HepG2 (cell line): ENCODE measurements around the gene MYO7B. TPM values are rescaled to one million over a fixed set of nuclear protein-coding genes. Genes with fewer than 3 reads are reported as not detected.

ENCODE experiments used
- ARID5B ChIP-seq: IDR thresholded peaks from 2 replicates; pipeline ENCODE4 v1.4.0; 2020; ENCODE audit warnings: mild to moderate bottlenecking, missing genetic modification reagents
- ATF2 ChIP-seq: sonication (generic); formaldehyde crosslinking; IDR thresholded peaks from 2 replicates; pipeline ENCODE4 v1.4.0; 2020; ENCODE audit warnings: missing genetic modification reagents
- ATF3 ChIP-seq: sonication (generic); formaldehyde crosslinking; IDR thresholded peaks from 2 replicates; pipeline ENCODE4 v1.4.0; 2020; ENCODE audit warnings: missing genetic modification reagents
- BRD4 ChIP-seq: sonication (generic); formaldehyde crosslinking; IDR thresholded peaks from 2 replicates; pipeline ENCODE4 v1.4.0; 2020; ENCODE audit warnings: missing genetic modification reagents
- CAMTA2 ChIP-seq: sonication (generic); formaldehyde crosslinking; IDR thresholded peaks from 2 replicates; pipeline ENCODE4 v1.4.0; 2020; ENCODE audit warnings: mild to moderate bottlenecking, missing genetic modification reagents, borderline replicate concordance
- E2F5 ChIP-seq: sonication (generic); formaldehyde crosslinking; conservative IDR thresholded peaks from 2 replicates; pipeline ENCODE4 v1.4.0; 2020; ENCODE audit warnings: missing genetic modification reagents
- EED ChIP-seq: sonication (generic); formaldehyde crosslinking; IDR thresholded peaks from 2 replicates; pipeline ENCODE4 v1.5.0; 2020; ENCODE audit warnings: mild to moderate bottlenecking, missing genetic modification reagents
- MEF2D ChIP-seq: sonication (generic); formaldehyde crosslinking; IDR thresholded peaks from 2 replicates; pipeline ENCODE4 v1.5.1; 2020; ENCODE audit warnings: mild to moderate bottlenecking, missing genetic modification reagents
- MXD1 ChIP-seq: sonication (generic); formaldehyde crosslinking; IDR thresholded peaks from 2 replicates; pipeline ENCODE4 v1.4.0; 2020; ENCODE audit warnings: mild to moderate bottlenecking, missing genetic modification reagents
- NFKB2 ChIP-seq: sonication (generic); formaldehyde crosslinking; IDR thresholded peaks from 2 replicates; pipeline ENCODE4 v1.4.0; 2020; ENCODE audit warnings: missing genetic modification reagents, borderline replicate concordance
- POLR2A ChIP-seq, 2 experiments: IDR thresholded peaks; 2 replicates each; pipeline ENCODE4 v1.6.1; 2011; ENCODE audit warnings: low read depth in 2 of 2, low read length in 2 of 2, mild to moderate bottlenecking in 1 of 2, moderate library complexity in 1 of 2; ENCODE audit not compliant: insufficient read depth in 1 of 2
- SNAI1 ChIP-seq: sonication (generic); formaldehyde crosslinking; IDR thresholded peaks from 2 replicates; pipeline ENCODE4 v1.5.0; 2020; ENCODE audit warnings: mild to moderate bottlenecking, missing genetic modification reagents, borderline replicate concordance
- SP1 ChIP-seq, 2 experiments: fragments of 450-650 bp in 1 of 2; sonication (generic) in 1 of 2; formaldehyde crosslinking in 1 of 2; IDR thresholded peaks; 2 replicates each; pipeline versions ENCODE4 v1.4.0 to v1.6.1; 2016 to 2020; ENCODE audit warnings: missing genetic modification reagents in 1 of 2
- ZNF597 ChIP-seq: sonication (generic); formaldehyde crosslinking; IDR thresholded peaks from 2 replicates; pipeline ENCODE4 v1.5.0; 2020; ENCODE audit warnings: missing genetic modification reagents
- ZNF740 ChIP-seq: sonication (generic); formaldehyde crosslinking; IDR thresholded peaks from 2 replicates; pipeline ENCODE4 v1.4.0; 2020; ENCODE audit warnings: missing genetic modification reagents
- ZNF746 ChIP-seq: sonication (generic); formaldehyde crosslinking; IDR thresholded peaks from 2 replicates; pipeline ENCODE4 v1.8.0; 2022; ENCODE audit warnings: mild to moderate bottlenecking, missing genetic modification reagents
- ZNF768 ChIP-seq: sonication (generic); formaldehyde crosslinking; IDR thresholded peaks from 2 replicates; pipeline ENCODE4 v1.4.0; 2020; ENCODE audit warnings: missing genetic modification reagents
- ZNF781 ChIP-seq: sonication (generic); formaldehyde crosslinking; IDR thresholded peaks from 2 replicates; pipeline ENCODE4 v1.5.1; 2020; ENCODE audit warnings: borderline replicate concordance, mild to moderate bottlenecking, missing genetic modification reagents; ENCODE audit errors: not compliant biosample characterization
- ZZZ3 ChIP-seq: sonication (generic); formaldehyde crosslinking; IDR thresholded peaks from 2 replicates; pipeline ENCODE4 v1.4.0; 2020; ENCODE audit warnings: missing genetic modification reagents, mild to moderate bottlenecking, borderline replicate concordance
- polyA plus RNA-seq, 8 experiments: library from polyadenylated mRNA; depleted of rRNA in 3 of 8; stranded (reverse) in 7 of 8; unstranded in 1 of 8; fragments of >200 nt; fragmentation: Illumina TruSeq in 4 of 8; extraction: Trizol in 4 of 8; gene quantifications; 2 replicates each; pipeline versions ENCODE4 v1.2.1 to v1.2.3, GENCODE V29; 2011 to 2016; ENCODE audit warnings: low read depth in 4 of 8, missing spikeins in 1 of 8, mixed read lengths in 1 of 8; ENCODE audit not compliant: insufficient read depth in 1 of 8
- total RNA-seq, 5 experiments: library from RNA; depleted of rRNA; stranded (reverse); fragments of >200 nt; fragmentation: Illumina TruSeq; extraction: Trizol; gene quantifications; 2 replicates each; pipeline ENCODE4 v1.2.3, GENCODE V29; 2016; ENCODE audit warnings: low read depth in 1 of 5

Gene MYO7B
- total and polyA plus RNA-seq, 2 of the 13 experiments (the other 11 are each of a cell fraction or from before 2014, with no cell fraction given), result not detected

GRCh38 chr2:127640082-127641072 is 104.9 kb downstream of the MYO7B start (continued):
- TF ChIP-seq E2F5 (CRISPR knock-in tag) (no peak), MEF2D (CRISPR knock-in tag) (peak; percentile 53), SP1 (IDR thresholded peaks at IDR 0.05) (no peak), SP1 (CRISPR knock-in tag; IDR thresholded peaks at IDR 0.05) (peak; percentile 19; the same call in 1 of the 2 replicates), ZNF781 (CRISPR knock-in tag) (no peak), NFKB2 (CRISPR knock-in tag) (peak; percentile 21; the same call in 1 of the 2 replicates), ZNF768 (CRISPR knock-in tag) (no peak), BRD4 (no peak), ATF3 (CRISPR knock-in tag) (no peak), ATF2 (CRISPR knock-in tag) (no peak), SNAI1 (no peak), CAMTA2 (CRISPR knock-in tag) (no peak), ARID5B (CRISPR knock-in tag) (0 out of 2 replicates have a peak, but pooled peaks have one; percentile 8), EED (CRISPR knock-in tag) (no peak; the same call in 1 of the 2 replicates), POLR2A (IDR thresholded peaks at IDR 0.05; ENCODE audit: insufficient read depth in 1 of 2, low read depth in 2 of 2, low read length in 2 of 2) (no peak), ZZZ3 (CRISPR knock-in tag) (no peak), ZNF740 (CRISPR knock-in tag) (no peak), ZNF597 (CRISPR knock-in tag) (no peak), ZNF746 (CRISPR knock-in tag) (0 out of 2 replicates have a peak, but pooled peaks have one; percentile 28), MXD1 (CRISPR knock-in tag) (peak; percentile 41; the same call in 1 of the 2 replicates)
